Endothelial cell of umbilical vein (primary cell): ENCODE measurements around the gene HOXD10. TPM values are rescaled to one million over a fixed set of nuclear protein-coding genes. Genes with fewer than 3 reads are reported as not detected.

ENCODE experiments used
- BruUV-seq: library from RNA; stranded (reverse); fragments of 400-500 nt; replicated peaks from 2 replicates; lab custom pipeline; 2021; lab: Mats Ljungman, UMichigan
- CTCF ChIA-PET: fragments of 300-600, 350-600 bp; sonication (Branson Sonifier 250); formaldehyde crosslinking; loops from one replicate; lab custom pipeline; 2021; ENCODE audit warnings: antibody characterized with exemption, inconsistent platforms; lab: Charles Lee
- POLR2A ChIA-PET: fragments of 300-600, 350-600 bp; sonication (Branson Sonifier 250); formaldehyde crosslinking; loops from one replicate; lab custom pipeline; 2021; ENCODE audit warnings: antibody characterized with exemption, inconsistent platforms; lab: Charles Lee
- DNase-seq: peaks from one replicate; pipeline ENCODE4 v3.0.0-alpha.2; 2011; ENCODE audit warnings: low read depth, low spot score
- FAIRE-seq: peaks from 2 replicates; lab custom pipeline; 2011; peaks lifted over from hg19 to GRCh38; lab: Jason Lieb, UNC
- H2AFZ ChIP-seq: 2 replicates; pipeline ENCODE4 v1.6.0; 2012; ENCODE audit warnings: low read depth, low read length, control low read depth, inconsistent platforms
- H3K27ac ChIP-seq: 2 replicates; pipeline ENCODE4 v1.5.1; 2011; ENCODE audit warnings: low read depth, mild to moderate bottlenecking, control low read depth, low read length, moderate library complexity; ENCODE audit not compliant: insufficient read depth
- H3K27me3 ChIP-seq, 2 experiments: 2 replicates each; pipeline versions ENCODE4 v1.6.0 to v1.6.1; 2011; ENCODE audit warnings: low read length in 2 of 2, mixed read lengths in 1 of 2; ENCODE audit not compliant: control insufficient read depth in 2 of 2, insufficient read depth in 2 of 2
- H3K36me3 ChIP-seq, 2 experiments: 2 replicates in 1 of 2; 3 replicates in 1 of 2; pipeline ENCODE4 v1.5.1; 2011; ENCODE audit warnings: low read length in 2 of 2, mild to moderate bottlenecking in 1 of 2, moderate library complexity in 1 of 2; ENCODE audit not compliant: control insufficient read depth in 2 of 2, insufficient read depth in 2 of 2; ENCODE audit errors: extremely low read depth in 1 of 2
- H3K4me1 ChIP-seq: 3 replicates; pipeline ENCODE4 v1.5.1; 2011; ENCODE audit warnings: mild to moderate bottlenecking, low read length; ENCODE audit not compliant: control insufficient read depth, insufficient read depth; ENCODE audit errors: extremely low read depth
- H3K4me2 ChIP-seq: 2 replicates; pipeline ENCODE4 v1.6.1; 2011; ENCODE audit warnings: low read length, control low read depth, mixed read lengths; ENCODE audit not compliant: insufficient read depth
- H3K4me3 ChIP-seq, 3 experiments: fragments of 200-600 bp in 1 of 3; sonication (generic), shearing (Covaris generic) in 1 of 3; replicated peaks in 1 of 3; 2 replicates each; pipeline ENCODE4 v1.5.1; 2011 to 2016; ENCODE audit warnings: control low read depth in 3 of 3, low read length in 3 of 3, mild to moderate bottlenecking in 2 of 3, inconsistent platforms in 1 of 3, low read depth in 1 of 3, moderate library complexity in 1 of 3; ENCODE audit not compliant: insufficient read depth in 1 of 3
- H3K79me2 ChIP-seq: 2 replicates; pipeline ENCODE4 v1.6.0; 2012; ENCODE audit warnings: low read length, inconsistent platforms; ENCODE audit not compliant: control insufficient read depth, insufficient read depth
- H3K9ac ChIP-seq: replicated peaks from 2 replicates; pipeline ENCODE3; 2011; ENCODE audit warnings: low read length, control low read depth; ENCODE audit not compliant: insufficient read depth; ENCODE audit errors: extremely low read depth
- H3K9me1 ChIP-seq: replicated peaks from 3 replicates; pipeline ENCODE4 v1.6.0; 2011; ENCODE audit warnings: mild to moderate bottlenecking, low read length; ENCODE audit not compliant: control insufficient read depth, insufficient read depth; ENCODE audit errors: extremely low read depth
- H3K9me3 ChIP-seq: replicated peaks from 2 replicates; pipeline ENCODE4 v1.5.1; 2012; ENCODE audit warnings: low read length, inconsistent platforms; ENCODE audit not compliant: control insufficient read depth, insufficient read depth
- H4K20me1 ChIP-seq: replicated peaks from 2 replicates; pipeline ENCODE3; 2011; ENCODE audit warnings: mild to moderate bottlenecking, low read length; ENCODE audit not compliant: control insufficient read depth, insufficient read depth; ENCODE audit errors: extremely low read depth
- CTCF ChIP-seq, 2 donors: IDR thresholded peaks; 1 replicate in 1 of 2; 2 replicates in 1 of 2; pipeline ENCODE4 v1.5.1; 2011; ENCODE audit warnings: low read length in 2 of 2, mild to moderate bottlenecking in 2 of 2, moderate library complexity in 2 of 2, control low read depth in 1 of 2, inconsistent platforms in 1 of 2, low read depth in 1 of 2; ENCODE audit not compliant: insufficient read depth in 1 of 2; ENCODE audit errors: extremely low read depth in 1 of 2
- EZH2 ChIP-seq: IDR thresholded peaks from 2 replicates; pipeline ENCODE4 v1.6.1; 2012; ENCODE audit warnings: borderline replicate concordance, low read depth, mild to moderate bottlenecking, moderate library complexity, low read length, inconsistent platforms; ENCODE audit not compliant: severe bottlenecking
- FOS ChIP-seq: IDR thresholded peaks from 2 replicates; pipeline ENCODE4 v1.6.1; 2011; ENCODE audit warnings: mild to moderate bottlenecking, low read length, moderate library complexity, borderline replicate concordance; ENCODE audit not compliant: insufficient read depth
- GATA2 ChIP-seq: IDR thresholded peaks from 2 replicates; pipeline ENCODE4 v1.7.0; 2011; ENCODE audit warnings: low read depth, mild to moderate bottlenecking, moderate library complexity, mixed read lengths, low read length; ENCODE audit not compliant: insufficient read length, insufficient read depth
- JUN ChIP-seq: IDR thresholded peaks from 2 replicates; pipeline ENCODE4 v1.6.1; 2011; ENCODE audit warnings: borderline replicate concordance, low read depth; ENCODE audit not compliant: insufficient read length, insufficient read depth
- MAX ChIP-seq: IDR thresholded peaks from 2 replicates; pipeline ENCODE4 v1.6.1; 2011; ENCODE audit not compliant: insufficient read depth, insufficient read length
- MYC ChIP-seq: IDR thresholded peaks from one replicate; pipeline ENCODE4 v1.6.1; 2011; ENCODE audit warnings: mild to moderate bottlenecking, low read depth, low read length
- POLR2A ChIP-seq: IDR thresholded peaks from 2 replicates; pipeline ENCODE4 v1.6.1; 2012; ENCODE audit warnings: low read depth, mild to moderate bottlenecking, control low read depth, low read length
- POLR2AphosphoS5 ChIP-seq: IDR thresholded peaks from 2 replicates; pipeline ENCODE4 v1.6.1; 2012; ENCODE audit warnings: low read depth, mild to moderate bottlenecking, control low read depth, low read length, moderate library complexity; ENCODE audit not compliant: insufficient read depth
- dilution Hi-C: fragments of 300-500 bp; cut with MboI; formaldehyde crosslinking; loops from one replicate; pipeline ENCODE4 v1.15.0; 2019; ENCODE audit warnings: low sequenced_read_pairs; ENCODE audit not compliant: extremely low pct_ligation_motif_present
- intact Hi-C: fragments of 100-400 bp; cut with micrococcal nuclease; formaldehyde crosslinking; loops from one replicate; pipeline ENCODE4 v1.10.0; 2022
- polyA plus RNA-seq, 4 experiments: library from polyadenylated mRNA; depleted of rRNA in 3 of 4; stranded (reverse) in 3 of 4; unstranded in 1 of 4; fragments of >200 nt; gene quantifications; 2 replicates each; pipeline versions ENCODE4 v1.2.1 to v1.2.3, GENCODE V29; 2011 to 2012; ENCODE audit warnings: missing spikeins in 1 of 4
- total RNA-seq: library from RNA; stranded (reverse); gene quantifications from 2 replicates; pipeline ENCODE4 v1.2.3, GENCODE V29; 2021

The HOXD10 gene
- total and polyA plus RNA-seq, 2 donors (not counting 3 experiments of a cell fraction or from before 2014, with no cell fraction given) = not detected

- Histone ChIP-seq H3K9ac (peak overlapping the region; percentile 90), H3K36me3 (no peaks in the 10 kb centered on the region), H3K4me3 (peak overlapping the region; percentile 43 to 93 (median 88)), H3K4me1 (peaks cover 52% of the 10 kb centered on the region), H2AFZ (peak overlapping the region; percentile 80), H3K79me2 (peaks cover 18% of the 10 kb centered on the region), H3K27ac (peak overlapping the region; percentile 67), H4K20me1 (no peaks in the 10 kb centered on the region), H3K9me3 (no peaks in the 10 kb centered on the region), H3K9me1 (no peaks in the 10 kb centered on the region), H3K4me2 (peak overlapping the region; percentile 99), H3K27me3 (no peaks in the 10 kb centered on the region)
- CTCF ChIA-PET = interaction anchor here (0.6 to 10.1 kb wide), 18 partner anchors 8 to 1033 kb away, joined by 3 to 458 read pairs (median 5); partner anchors contain the start of gene HOXD9
- TSS peak; percentile 66 for BruUV-seq
- intact Hi-C loops (loop anchor here (2.0 kb wide), 1 partner anchor 1082 kb away; the partner anchor contains the start of gene HNRNPA3), dilution Hi-C loops (loop anchor here (25.0 kb wide), 1 partner anchor 506 kb away; no protein-coding TSS in a partner anchor)
- POLR2A ChIA-PET = interaction anchor here (0.9 to 2.0 kb wide), 3 partner anchors 423 to 506 kb away, joined by 3 to 11 read pairs (median 5); no protein-coding TSS in a partner anchor
- TF ChIP-seq MYC (no peak), JUN (no peak), POLR2A (no peak)
- DNase-seq (peak; percentile 62), FAIRE-seq (no peak)
Measured at GRCh38 chr2:176130957-176131847, 14.6 kb downstream of the HOXD10 start.

- peak overlapping the region; percentile 90 for H3K9ac ChIP-seq
- no peaks in the 10 kb centered on the region for H4K20me1 ChIP-seq
- FAIRE-seq (no peak), DNase-seq (no peak)
- TF ChIP-seq GATA2 = no peak
- no peak for TF ChIP-seq POLR2AphosphoS5
- TF ChIP-seq CTCF (IDR thresholded peaks at IDR 0.05; ENCODE audit: extremely low read depth in 1 of 2, insufficient read depth in 1 of 2, low read depth in 1 of 2, low read length in 2 of 2) = no peak
- no peak for TF ChIP-seq MAX
- TF ChIP-seq POLR2A = no peak
- TF ChIP-seq FOS = no peak
- no peak for TF ChIP-seq EZH2
- TF ChIP-seq MYC = no peak
- TF ChIP-seq JUN = no peak
- H3K9me3 ChIP-seq = no peaks in the 10 kb centered on the region
- CTCF ChIA-PET = interaction anchor here (1.0 to 10.1 kb wide), 16 partner anchors 8 to 1033 kb away, joined by 3 to 458 read pairs (median 5); partner anchors contain the start of gene HOXD9
- H3K4me3 ChIP-seq = peak overlapping the region; percentile 43 to 93 (median 88)
- intact Hi-C loops = loop anchor here (2.0 kb wide), 1 partner anchor 1081 kb away; the partner anchor contains the start of gene HNRNPA3
- H3K4me2 ChIP-seq = peak overlapping the region; percentile 99
- no peaks in the 10 kb centered on the region for H3K9me1 ChIP-seq
- no TSS peak for BruUV-seq
- dilution Hi-C loops = loop anchor here (25.0 kb wide), 1 partner anchor 505 kb away; no protein-coding TSS in a partner anchor
- peaks cover 23% of the 10 kb centered on the region for H3K79me2 ChIP-seq
- H3K36me3 ChIP-seq = no peaks in the 10 kb centered on the region
- POLR2A ChIA-PET = interaction anchor here (0.9 to 2.0 kb wide), 3 partner anchors 422 to 505 kb away, joined by 3 to 11 read pairs (median 5); no protein-coding TSS in a partner anchor
- H3K27ac ChIP-seq = peak overlapping the region; percentile 67
- H3K27me3 ChIP-seq = no peaks in the 10 kb centered on the region
- no peak overlapping the region for H2AFZ ChIP-seq
- H3K4me1 ChIP-seq = peaks cover 52% of the 10 kb centered on the region
Measured at GRCh38 chr2:176131848-176132158, 15.2 kb downstream of the HOXD10 start.
